Esophagus muscularis mucosa (tissue), 3 donors: ENCODE measurements around the gene DBX2.
"Not testable (repeated sequence)": the region's sequence is repeated elsewhere in the genome, so short reads cannot be mapped to it uniquely, and the experiment has no call there.

Experiments used
- POLR2A ChIP-seq: fragments of 450-650 bp; IDR thresholded peaks from one replicate; pipeline ENCODE4 v1.6.1; 2017; ENCODE audit warnings: antibody characterized with exemption, moderate library complexity, mild to moderate bottlenecking, low read depth
- POLR2AphosphoS5 ChIP-seq, 2 donors: sonication (generic); formaldehyde crosslinking; IDR thresholded peaks; one replicate each; pipeline ENCODE4 v1.6.1; 2017; ENCODE audit warnings: antibody characterized with exemption in 2 of 2
- TF ChIP-seq, protein P1 (sequence below), 3 experiments: fragments of 200-600 bp in 2 of 3; fragments of 450-650 bp in 1 of 3; sonication (generic) in 2 of 3; IDR thresholded peaks; one replicate each; pipeline ENCODE4 v1.5.1; 2017 to 2019; ENCODE audit warnings: antibody characterized with exemption in 3 of 3, mild to moderate bottlenecking in 2 of 3, moderate library complexity in 1 of 3

GRCh38 chr12:44984863-44985262 is 66.0 kb downstream of the DBX2 start:
- TF ChIP-seq, protein P1, sequence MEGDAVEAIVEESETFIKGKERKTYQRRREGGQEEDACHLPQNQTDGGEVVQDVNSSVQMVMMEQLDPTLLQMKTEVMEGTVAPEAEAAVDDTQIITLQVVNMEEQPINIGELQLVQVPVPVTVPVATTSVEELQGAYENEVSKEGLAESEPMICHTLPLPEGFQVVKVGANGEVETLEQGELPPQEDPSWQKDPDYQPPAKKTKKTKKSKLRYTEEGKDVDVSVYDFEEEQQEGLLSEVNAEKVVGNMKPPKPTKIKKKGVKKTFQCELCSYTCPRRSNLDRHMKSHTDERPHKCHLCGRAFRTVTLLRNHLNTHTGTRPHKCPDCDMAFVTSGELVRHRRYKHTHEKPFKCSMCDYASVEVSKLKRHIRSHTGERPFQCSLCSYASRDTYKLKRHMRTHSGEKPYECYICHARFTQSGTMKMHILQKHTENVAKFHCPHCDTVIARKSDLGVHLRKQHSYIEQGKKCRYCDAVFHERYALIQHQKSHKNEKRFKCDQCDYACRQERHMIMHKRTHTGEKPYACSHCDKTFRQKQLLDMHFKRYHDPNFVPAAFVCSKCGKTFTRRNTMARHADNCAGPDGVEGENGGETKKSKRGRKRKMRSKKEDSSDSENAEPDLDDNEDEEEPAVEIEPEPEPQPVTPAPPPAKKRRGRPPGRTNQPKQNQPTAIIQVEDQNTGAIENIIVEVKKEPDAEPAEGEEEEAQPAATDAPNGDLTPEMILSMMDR (IDR thresholded peaks at IDR 0.05) = not testable (repeated sequence)
- TF ChIP-seq POLR2A; POLR2AphosphoS5 (IDR thresholded peaks at IDR 0.05): not testable (repeated sequence)
